Measurements from ENCODE around the gene TANK. TPM values are rescaled to one million over a fixed set of nuclear protein-coding genes. Genes with fewer than 3 reads are reported as not detected.

TANK gene
- total RNA-seq, 4 donors from 2014 or later = 63.8 to 97.7 (median 88.8) TPM

GRCh38 chr2:161283926-161284325, 123.7 kb downstream of the TANK start:
- Histone ChIP-seq H3K4me1 (no peaks in the 10 kb centered on the region), H3K27ac (no peak overlapping the region), H3K27me3 (no peaks in the 10 kb centered on the region), H3K36me3 (no peaks in the 10 kb centered on the region), H3K9me3 (no peaks in the 10 kb centered on the region), H3K4me3 (no peak overlapping the region)
- TF ChIP-seq POLR2A (IDR thresholded peaks at IDR 0.05) (no peak), CTCF (IDR thresholded peaks at IDR 0.05) (no peak)
- no peak for DNase-seq

Other genes with a start within 250 kb of the TANK start
- 10 to 100 TPM; 22.3 to 35.1 (median 24.6) TPM for gene PSMD14, start 148.0 kb downstream of the TANK start, total RNA-seq

All from Peyer's patch (tissue), 4 donors.